GM12878 (cell line): ENCODE results near the gene SHROOM2. TPM values are rescaled to one million over a fixed set of nuclear protein-coding genes. Genes with fewer than 3 reads are reported as not detected.
A peak's percentile ranks its signal among the peaks of the same experiment; 100 is the strongest.

Experiments
- BACH1 ChIP-seq: fragments of 450-650 bp; IDR thresholded peaks from 2 replicates; pipeline ENCODE4 v1.6.1; 2017; ENCODE audit warnings: mild to moderate bottlenecking, borderline replicate concordance
- CBX5 ChIP-seq: sonication (generic); IDR thresholded peaks from 2 replicates; pipeline ENCODE4 v1.6.1; 2016; ENCODE audit warnings: low read depth, moderate library complexity, mild to moderate bottlenecking, inconsistent platforms
- CHD2 ChIP-seq: IDR thresholded peaks from 2 replicates; pipeline ENCODE4 v1.6.1; 2011; ENCODE audit warnings: low read depth, low read length, improper control_type of control experiment, borderline replicate concordance
- CREM ChIP-seq: IDR thresholded peaks from 2 replicates; pipeline ENCODE4 v1.6.1; 2014; ENCODE audit warnings: antibody characterized with exemption, low read depth
- GABPA ChIP-seq: IDR thresholded peaks from 2 replicates; pipeline ENCODE4 v1.6.1; 2014; ENCODE audit warnings: antibody characterized with exemption, low read depth, mild to moderate bottlenecking, inconsistent platforms
- HDAC6 ChIP-seq: fragments of 200-600 bp; sonication (generic); IDR thresholded peaks from one replicate; pipeline ENCODE4 v1.8.0; 2017; ENCODE audit warnings: antibody characterized with exemption; ENCODE audit not compliant: unreplicated experiment
- IRF4 ChIP-seq: IDR thresholded peaks from 2 replicates; pipeline ENCODE4 v1.6.1; 2011; ENCODE audit warnings: low read depth, low read length
- LARP7 ChIP-seq: fragments of 450-650 bp; IDR thresholded peaks from 2 replicates; pipeline ENCODE4 v1.6.1; 2017; ENCODE audit warnings: mild to moderate bottlenecking
- MAX ChIP-seq: IDR thresholded peaks from 2 replicates; pipeline ENCODE4 v1.6.1; 2012; ENCODE audit warnings: low read depth, low read length, improper control_type of control experiment
- MYB ChIP-seq: fragments of 150-350 bp; IDR thresholded peaks from 2 replicates; pipeline ENCODE4 v1.6.1; 2014; ENCODE audit warnings: mild to moderate bottlenecking, low read depth, low read length, borderline replicate concordance
- NBN ChIP-seq: fragments of 450-650 bp; IDR thresholded peaks from 2 replicates; pipeline ENCODE4 v1.6.1; 2016
- NR2C1 ChIP-seq: fragments of 450-650 bp; IDR thresholded peaks from 2 replicates; pipeline ENCODE4 v1.6.1; 2017; ENCODE audit warnings: antibody characterized with exemption, mild to moderate bottlenecking, moderate library complexity
- NR2F1 ChIP-seq: fragments of 450-650 bp; conservative IDR thresholded peaks from 2 replicates; pipeline ENCODE4 v1.6.1; 2017; ENCODE audit warnings: mild to moderate bottlenecking
- PAX5 ChIP-seq: IDR thresholded peaks from 2 replicates; pipeline ENCODE4 v1.6.1; 2011; ENCODE audit warnings: low read depth, low read length, borderline replicate concordance
- RCOR1 ChIP-seq: conservative IDR thresholded peaks from 2 replicates; pipeline ENCODE4 v1.6.1; 2012; ENCODE audit warnings: low read depth, low read length, improper control_type of control experiment
- SMAD5 ChIP-seq: IDR thresholded peaks from 2 replicates; pipeline ENCODE4 v1.6.1; 2016; ENCODE audit warnings: antibody characterized with exemption, low read depth
- SMC3 ChIP-seq: IDR thresholded peaks from 2 replicates; pipeline ENCODE4 v1.6.1; 2011; ENCODE audit warnings: low read length, improper control_type of control experiment, borderline replicate concordance
- TAF1 ChIP-seq: IDR thresholded peaks from 2 replicates; pipeline ENCODE4 v1.6.1; 2011; ENCODE audit warnings: mild to moderate bottlenecking, low read depth, low read length, borderline replicate concordance
- USF1 ChIP-seq: IDR thresholded peaks from 2 replicates; pipeline ENCODE4 v1.6.1; 2011; ENCODE audit warnings: borderline replicate concordance, low read depth, mild to moderate bottlenecking, moderate library complexity, mixed read lengths, low read length; ENCODE audit not compliant: insufficient read depth; ENCODE audit errors: extremely low read length
- ZNF592 ChIP-seq: fragments of 450-650 bp; IDR thresholded peaks from 2 replicates; pipeline ENCODE4 v1.6.1; 2017; ENCODE audit warnings: mild to moderate bottlenecking, moderate library complexity
- polyA plus RNA-seq, 11 experiments: library from polyadenylated mRNA; depleted of rRNA in 4 of 11; unstranded in 6 of 11; stranded (reverse) in 5 of 11; fragments of >200 nt; fragmentation: Nextera tagmentation in 4 of 11; fragmentation: Illumina TruSeq in 1 of 11; extraction: Ambion mirVana in 4 of 11; extraction: Trizol in 1 of 11; gene quantifications; 1 replicate in 1 of 11; 2 replicates in 10 of 11; pipeline versions ENCODE4 v1.2.1 to v1.2.3, GENCODE V29; 2011 to 2016; ENCODE audit warnings: inconsistent platforms in 2 of 11, missing spikeins in 2 of 11, low read depth in 1 of 11
- total RNA-seq, 4 experiments: library from RNA; depleted of rRNA in 3 of 4; stranded (reverse); fragments of >200 nt in 3 of 4; fragmentation: Illumina TruSeq in 1 of 4; extraction: Trizol in 1 of 4; gene quantifications; 2 replicates each; pipeline versions ENCODE4 v1.2.1 to v1.2.3, GENCODE V29; 2013 to 2021
- TF ChIP-seq, protein P1 (sequence below): fragments of 450-650 bp; IDR thresholded peaks from 2 replicates; pipeline ENCODE4 v1.6.1; 2016; ENCODE audit warnings: mild to moderate bottlenecking
- TF ChIP-seq, protein P2 (sequence below): fragments of 450-650 bp; IDR thresholded peaks from 2 replicates; pipeline ENCODE4 v1.6.1; 2016; ENCODE audit warnings: mild to moderate bottlenecking, moderate library complexity, borderline replicate concordance

The SHROOM2 gene
- total and polyA plus RNA-seq, 10 of the 15 experiments (the other 5 are each of a cell fraction or from before 2014, with no cell fraction given), result under 0.01 to 0.15 (median 0.09) TPM; not detected in 2

- TF ChIP-seq MAX (no peak), CREM (no peak), RCOR1 (no peak), USF1 (no peak), ZNF592 (no peak), NR2F1 (no peak), PAX5 (no peak), SMAD5 (no peak), IRF4 (no peak), CHD2 (no peak), GABPA (no peak), MYB (no peak), BACH1 (no peak), HDAC6 (no peak), LARP7 (no peak), NBN (no peak), SMC3 (peak; percentile 69; the same call in 1 of the 2 replicates), TAF1 (no peak), NR2C1 (no peak), CBX5 (no peak)
- TF ChIP-seq, protein P1, sequence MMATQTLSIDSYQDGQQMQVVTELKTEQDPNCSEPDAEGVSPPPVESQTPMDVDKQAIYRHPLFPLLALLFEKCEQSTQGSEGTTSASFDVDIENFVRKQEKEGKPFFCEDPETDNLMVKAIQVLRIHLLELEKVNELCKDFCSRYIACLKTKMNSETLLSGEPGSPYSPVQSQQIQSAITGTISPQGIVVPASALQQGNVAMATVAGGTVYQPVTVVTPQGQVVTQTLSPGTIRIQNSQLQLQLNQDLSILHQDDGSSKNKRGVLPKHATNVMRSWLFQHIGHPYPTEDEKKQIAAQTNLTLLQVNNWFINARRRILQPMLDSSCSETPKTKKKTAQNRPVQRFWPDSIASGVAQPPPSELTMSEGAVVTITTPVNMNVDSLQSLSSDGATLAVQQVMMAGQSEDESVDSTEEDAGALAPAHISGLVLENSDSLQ, result peak; percentile 29; the same call in 1 of the 2 replicates
- TF ChIP-seq, protein P2, sequence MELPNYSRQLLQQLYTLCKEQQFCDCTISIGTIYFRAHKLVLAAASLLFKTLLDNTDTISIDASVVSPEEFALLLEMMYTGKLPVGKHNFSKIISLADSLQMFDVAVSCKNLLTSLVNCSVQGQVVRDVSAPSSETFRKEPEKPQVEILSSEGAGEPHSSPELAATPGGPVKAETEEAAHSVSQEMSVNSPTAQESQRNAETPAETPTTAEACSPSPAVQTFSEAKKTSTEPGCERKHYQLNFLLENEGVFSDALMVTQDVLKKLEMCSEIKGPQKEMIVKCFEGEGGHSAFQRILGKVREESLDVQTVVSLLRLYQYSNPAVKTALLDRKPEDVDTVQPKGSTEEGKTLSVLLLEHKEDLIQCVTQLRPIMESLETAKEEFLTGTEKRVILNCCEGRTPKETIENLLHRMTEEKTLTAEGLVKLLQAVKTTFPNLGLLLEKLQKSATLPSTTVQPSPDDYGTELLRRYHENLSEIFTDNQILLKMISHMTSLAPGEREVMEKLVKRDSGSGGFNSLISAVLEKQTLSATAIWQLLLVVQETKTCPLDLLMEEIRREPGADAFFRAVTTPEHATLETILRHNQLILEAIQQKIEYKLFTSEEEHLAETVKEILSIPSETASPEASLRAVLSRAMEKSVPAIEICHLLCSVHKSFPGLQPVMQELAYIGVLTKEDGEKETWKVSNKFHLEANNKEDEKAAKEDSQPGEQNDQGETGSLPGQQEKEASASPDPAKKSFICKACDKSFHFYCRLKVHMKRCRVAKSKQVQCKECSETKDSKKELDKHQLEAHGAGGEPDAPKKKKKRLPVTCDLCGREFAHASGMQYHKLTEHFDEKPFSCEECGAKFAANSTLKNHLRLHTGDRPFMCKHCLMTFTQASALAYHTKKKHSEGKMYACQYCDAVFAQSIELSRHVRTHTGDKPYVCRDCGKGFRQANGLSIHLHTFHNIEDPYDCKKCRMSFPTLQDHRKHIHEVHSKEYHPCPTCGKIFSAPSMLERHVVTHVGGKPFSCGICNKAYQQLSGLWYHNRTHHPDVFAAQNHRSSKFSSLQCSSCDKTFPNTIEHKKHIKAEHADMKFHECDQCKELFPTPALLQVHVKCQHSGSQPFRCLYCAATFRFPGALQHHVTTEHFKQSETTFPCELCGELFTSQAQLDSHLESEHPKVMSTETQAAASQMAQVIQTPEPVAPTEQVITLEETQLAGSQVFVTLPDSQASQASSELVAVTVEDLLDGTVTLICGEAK, result no peak
Measured at GRCh38 chrX:9873952-9874351, 87.7 kb downstream of the SHROOM2 start (continued).
